IMR-90 (cell line): ENCODE data around the gene GALNT7. TPM values are rescaled to one million over a fixed set of nuclear protein-coding genes. Genes with fewer than 3 reads are reported as not detected.

ENCODE experiments used
- ATAC-seq: fragments of 200-7000 bp; cut with Tn5 transposase; 2 replicates; pipeline ENCODE4 v1.9.1; 2020; ENCODE audit warnings: low read depth, mild to moderate bottlenecking, moderate library complexity
- BruUV-seq: library from RNA; stranded (reverse); fragments of 400-500 nt; replicated peaks from 2 replicates; lab custom pipeline; 2021; lab: Mats Ljungman, UMichigan
- CTCF ChIA-PET: fragments of 300-600 bp; formaldehyde crosslinking; extraction: SDS; loops from one replicate; lab custom pipeline; 2021; ENCODE audit warnings: antibody characterized with exemption; lab: Yijun Ruan, JAX
- POLR2A ChIA-PET: fragments of 300-600 bp; sonication (Branson Sonifier 250); formaldehyde crosslinking; loops from one replicate; lab custom pipeline; 2022; ENCODE audit warnings: antibody characterized with exemption; ENCODE audit not compliant: unreplicated experiment; lab: Charles Lee
- DNase-seq: peaks from one replicate; pipeline ENCODE4 v3.0.0; 2013
- H2AFZ ChIP-seq: replicated peaks from 2 replicates; pipeline ENCODE3; 2013; ENCODE audit warnings: low read length, mild to moderate bottlenecking; ENCODE audit not compliant: poor library complexity
- H2AK5ac ChIP-seq: 2 replicates; pipeline ENCODE4 v1.6.1; 2013; ENCODE audit warnings: low read depth, low read length, inconsistent platforms
- H2AK9ac ChIP-seq: replicated peaks from 2 replicates; pipeline ENCODE3; 2013; ENCODE audit warnings: mild to moderate bottlenecking, low read depth, low read length, moderate library complexity; ENCODE audit not compliant: poor library complexity
- H2BK120ac ChIP-seq: 2 replicates; pipeline ENCODE4 v1.6.1; 2013; ENCODE audit warnings: low read depth, low read length, inconsistent platforms
- H2BK15ac ChIP-seq: 3 replicates; pipeline ENCODE4 v1.6.1; 2013; ENCODE audit warnings: low read depth, low read length, inconsistent platforms
- H2BK20ac ChIP-seq: 2 replicates; pipeline ENCODE4 v1.6.1; 2013; ENCODE audit warnings: low read depth, mild to moderate bottlenecking, inconsistent platforms, low read length, moderate library complexity
- H2BK5ac ChIP-seq: 2 replicates; pipeline ENCODE4 v1.6.1; 2013; ENCODE audit warnings: mild to moderate bottlenecking, low read depth, low read length, inconsistent platforms; ENCODE audit not compliant: poor library complexity, severe bottlenecking
- H3K14ac ChIP-seq: replicated peaks from 2 replicates; pipeline ENCODE4 v1.6.1; 2013; ENCODE audit warnings: low read depth, low read length, inconsistent platforms
- H3K18ac ChIP-seq: 2 replicates; pipeline ENCODE4 v1.6.1; 2013; ENCODE audit warnings: low read depth, low read length, control low read depth
- H3K23ac ChIP-seq: 2 replicates; pipeline ENCODE4 v1.6.1; 2013; ENCODE audit warnings: low read depth, low read length, inconsistent platforms
- H3K27ac ChIP-seq: 2 replicates; pipeline ENCODE4 v1.5.1; 2013; ENCODE audit warnings: mild to moderate bottlenecking, control low read depth, low read length; ENCODE audit not compliant: insufficient read depth
- H3K27me3 ChIP-seq: 2 replicates; pipeline ENCODE4 v1.6.1; 2013; ENCODE audit warnings: low read length; ENCODE audit not compliant: control insufficient read depth, insufficient read depth
- H3K36me3 ChIP-seq: 2 replicates; pipeline ENCODE4 v1.6.1; 2013; ENCODE audit warnings: low read length, mixed read lengths; ENCODE audit not compliant: control insufficient read depth, insufficient read depth
- H3K4ac ChIP-seq: 2 replicates; pipeline ENCODE4 v1.6.1; 2013; ENCODE audit warnings: low read depth, low read length, inconsistent platforms
- H3K4me1 ChIP-seq: 2 replicates; pipeline ENCODE4 v1.6.1; 2013; ENCODE audit warnings: low read length, mixed read lengths; ENCODE audit not compliant: control insufficient read depth, insufficient read depth
- H3K4me2 ChIP-seq: 2 replicates; pipeline ENCODE4 v1.6.1; 2013; ENCODE audit warnings: low read depth, mild to moderate bottlenecking, control low read depth, low read length, moderate library complexity
- H3K4me3 ChIP-seq: 2 replicates; pipeline ENCODE4 v1.5.1; 2013; ENCODE audit warnings: low read depth, mild to moderate bottlenecking, control low read depth, low read length, moderate library complexity; ENCODE audit not compliant: insufficient read depth
- H3K56ac ChIP-seq: 2 replicates; pipeline ENCODE4 v1.6.1; 2013; ENCODE audit warnings: low read length, inconsistent platforms; ENCODE audit not compliant: insufficient read depth; ENCODE audit errors: extremely low read depth
- H3K79me1 ChIP-seq, 2 experiments: 2 replicates each; pipeline ENCODE4 v1.6.1; 2013; ENCODE audit warnings: low read length in 2 of 2, inconsistent platforms in 1 of 2, low read depth in 1 of 2
- H3K9ac ChIP-seq: 2 replicates; pipeline ENCODE4 v1.6.1; 2013; ENCODE audit warnings: low read depth, low read length, control low read depth
- H3K9me1 ChIP-seq: 2 replicates; pipeline ENCODE4 v1.6.1; 2013; ENCODE audit warnings: low read length, inconsistent platforms; ENCODE audit not compliant: insufficient read depth
- H3K9me3 ChIP-seq: 2 replicates; pipeline ENCODE4 v1.6.1; 2013; ENCODE audit warnings: low read length; ENCODE audit not compliant: control insufficient read depth, insufficient read depth
- H4K20me1 ChIP-seq: 2 replicates; pipeline ENCODE4 v1.6.1; 2013; ENCODE audit warnings: low read length, inconsistent platforms; ENCODE audit not compliant: insufficient read depth
- H4K5ac ChIP-seq: 2 replicates; pipeline ENCODE4 v1.6.1; 2013; ENCODE audit warnings: mild to moderate bottlenecking, low read depth, low read length, control low read depth
- H4K8ac ChIP-seq, 2 experiments: 2 replicates each; pipeline ENCODE4 v1.6.1; 2013; ENCODE audit warnings: low read depth in 2 of 2, low read length in 2 of 2, control low read depth in 1 of 2, inconsistent platforms in 1 of 2
- H4K91ac ChIP-seq: 2 replicates; pipeline ENCODE4 v1.6.1; 2013; ENCODE audit warnings: low read depth, low read length, inconsistent platforms; ENCODE audit not compliant: insufficient read depth
- CTCF ChIP-seq: conservative IDR thresholded peaks from 2 replicates; pipeline ENCODE4 v1.5.1; 2012; ENCODE audit warnings: mild to moderate bottlenecking, low read depth, low read length, improper control_type of control experiment
- FOS ChIP-seq: fragments of 150-350 bp; IDR thresholded peaks from 2 replicates; pipeline ENCODE4 v1.6.1; 2016; ENCODE audit warnings: low read depth, low read length
- RAD21 ChIP-seq: IDR thresholded peaks from 2 replicates; pipeline ENCODE4 v1.6.1; 2012; ENCODE audit warnings: low read length, improper control_type of control experiment
- RCOR1 ChIP-seq: IDR thresholded peaks from 2 replicates; pipeline ENCODE4 v1.6.1; 2012; ENCODE audit warnings: mild to moderate bottlenecking, low read length, improper control_type of control experiment; ENCODE audit not compliant: insufficient replicate concordance
- SMC3 ChIP-seq: fragments of 150-350 bp; IDR thresholded peaks from 2 replicates; pipeline ENCODE4 v1.6.1; 2016; ENCODE audit warnings: low read depth, mild to moderate bottlenecking, antibody characterized with exemption, low read length, moderate library complexity
- WGBS, 2 experiments: methylation state at CpG; one replicate each; pipeline versions ENCODE4 v1.1.5 to v1.1.7; 2013; ENCODE audit warnings: missing lambda C conversion rate in 2 of 2; ENCODE audit not compliant: insufficient read length in 1 of 2; ENCODE audit errors: extremely low coverage in 2 of 2; 5-methylcytosine and 5-hydroxymethylcytosine counted together
- dilution Hi-C: fragments of 300-500 bp; cut with HindIII; formaldehyde crosslinking; loops from one replicate; pipeline ENCODE4 v1.14.3; 2018; ENCODE audit warnings: low sequenced_read_pairs; ENCODE audit not compliant: unreplicated experiment
- in situ Hi-C: fragments of 300-500 bp; cut with MboI; formaldehyde crosslinking; loops from 3 replicates; pipeline ENCODE4 v1.14.3; 2019; ENCODE audit warnings: low sequenced_read_pairs, inconsistent platforms, mixed read lengths
- intact Hi-C: fragments of 100-400 bp; cut with micrococcal nuclease; formaldehyde crosslinking; loops from 2 replicates; pipeline ENCODE4 v1.10.0; 2022
- polyA plus RNA-seq, 3 experiments: library from polyadenylated mRNA; depleted of rRNA; stranded (reverse); fragments of >200 nt; gene quantifications; 2 replicates each; pipeline ENCODE4 v1.2.3, GENCODE V29; 2012; ENCODE audit warnings: low replicate concordance in 1 of 3
- total RNA-seq: library from RNA; depleted of rRNA; stranded (reverse); fragments of >200 nt; gene quantifications from 2 replicates; pipeline ENCODE4 v1.2.3, GENCODE V29; 2012

The GALNT7 gene
- total and polyA plus RNA-seq, 2 of the 4 experiments (the other 2 are of a cell fraction), result 19.1 to 31.2 TPM

- Histone ChIP-seq H2BK120ac (no peak overlapping the region), H3K9me1 (0 out of 2 replicates have a peak, but pooled peaks cover 2% of the 10 kb centered on the region), H3K23ac (no peak overlapping the region), H2AFZ (no peak overlapping the region), H3K14ac (no peak overlapping the region), H2BK5ac (no peak overlapping the region), H3K9ac (no peak overlapping the region), H3K36me3 (no peaks in the 10 kb centered on the region), H4K8ac (no peak overlapping the region), H4K5ac (no peak overlapping the region), H3K27ac (no peak overlapping the region), H3K4me1 (no peaks in the 10 kb centered on the region), H3K18ac (no peak overlapping the region), H3K56ac (no peak overlapping the region), H3K79me1 (no peaks in the 10 kb centered on the region), H2AK9ac (no peak overlapping the region), H4K20me1 (no peaks in the 10 kb centered on the region), H3K27me3 (no peaks in the 10 kb centered on the region), H2AK5ac (no peak overlapping the region), H3K4me3 (no peak overlapping the region), H3K4me2 (no peak overlapping the region), H2BK15ac (no peak overlapping the region), H3K4ac (no peak overlapping the region), H3K9me3 (no peaks in the 10 kb centered on the region; the same call in 1 of the 2 replicates), H4K91ac (no peak overlapping the region), H2BK20ac (no peak overlapping the region)
- DNase-seq (peak; percentile 25), ATAC-seq (peak; percentile 81)
- dilution Hi-C loops (no loop called here), in situ Hi-C loops (no loop called here), intact Hi-C loops (loop anchor here (2.0 kb wide), 1 partner anchor 42 kb away; no protein-coding TSS in a partner anchor)
- no TSS peak for BruUV-seq
- no CpG with 5 or more reads among the region's 5 CpGs for whole genome bisulfite sequencing, 2 experiments
- ChIA-PET CTCF (interaction anchor here (0.5 to 0.9 kb wide), 3 partner anchors 9 to 62 kb away, joined by 3 read pairs; no protein-coding TSS in a partner anchor), POLR2A (interaction anchor here (0.6 kb wide), 1 partner anchor 77 kb away, joined by 3 read pairs; no protein-coding TSS in a partner anchor)
- no peak for TF ChIP-seq FOS
- TF ChIP-seq SMC3, result peak; percentile 41
- TF ChIP-seq RAD21, result peak; percentile 36
- no peak for TF ChIP-seq RCOR1
- TF ChIP-seq CTCF, result peak; percentile 42
Observed at GRCh38 chr4:173360587-173361221, 192.1 kb downstream of the GALNT7 start.
